B cell (primary cell): Measurements from ENCODE around the gene GNG7.

Experiments
- CTCF ChIP-seq: fragments of 200-600 bp; IDR thresholded peaks from one replicate; pipeline ENCODE4 v1.8.0; 2022; ENCODE audit warnings: antibody characterized with exemption, mild to moderate bottlenecking
- EZH2 ChIP-seq: IDR thresholded peaks from 2 replicates; pipeline ENCODE4 v1.6.1; 2012; ENCODE audit warnings: borderline replicate concordance, low read depth, mild to moderate bottlenecking, moderate library complexity, low read length; ENCODE audit not compliant: insufficient read depth, poor library complexity, severe bottlenecking

- no peak for TF ChIP-seq CTCF
- no peak for TF ChIP-seq EZH2
These were observed 11.6 kb downstream of the GNG7 start for GRCh38 chr19:2690856-2691255.
